ENCODE data around the gene FASN.

FASN gene

GRCh38 chr17:82089723-82090548, 8.1 kb downstream of the FASN start:
- no peak for DNase-seq (ENCODE audit: low read depth in 3 of 3, low spot score in 1 of 3)

GRCh38 chr17:82088838-82089722, 9.0 kb downstream of the FASN start:
- DNase-seq (ENCODE audit: low read depth in 3 of 3, low spot score in 1 of 3): no peak

- DNase-seq (ENCODE audit: low read depth in 3 of 3, low spot score in 1 of 3): no peak
These were observed 9.8 kb downstream of the FASN start for GRCh38 chr17:82087961-82088837.

- DNase-seq (ENCODE audit: low read depth in 3 of 3, low spot score in 1 of 3): no peak
These were observed 10.8 kb downstream of the FASN start for GRCh38 chr17:82086941-82087906.

GRCh38 chr17:82085931-82086764, 11.9 kb downstream of the FASN start:
- DNase-seq (ENCODE audit: low read depth in 3 of 3, low spot score in 1 of 3): no peak

GRCh38 chr17:82085031-82085861, 12.8 kb downstream of the FASN start:
- DNase-seq (ENCODE audit: low read depth in 3 of 3, low spot score in 1 of 3): no peak

- no peak for DNase-seq (ENCODE audit: low read depth in 3 of 3, low spot score in 1 of 3)
These were observed 13.5 kb downstream of the FASN start for GRCh38 chr17:82084373-82085030.

GRCh38 chr17:82083533-82084359, 14.3 kb downstream of the FASN start:
- DNase-seq (ENCODE audit: low read depth in 3 of 3, low spot score in 1 of 3): no peak

GRCh38 chr17:82083009-82083408, 15.0 kb downstream of the FASN start:
- DNase-seq (ENCODE audit: low read depth in 3 of 3, low spot score in 1 of 3): no peak

- DNase-seq (ENCODE audit: low read depth in 3 of 3, low spot score in 1 of 3): no peak
These were observed 15.6 kb downstream of the FASN start for GRCh38 chr17:82082456-82082855.

- DNase-seq (ENCODE audit: low read depth in 3 of 3, low spot score in 1 of 3): no peak
These were observed 16.1 kb downstream of the FASN start for GRCh38 chr17:82081966-82082365.

- DNase-seq (ENCODE audit: low read depth in 3 of 3, low spot score in 1 of 3): no peak
These were observed 16.5 kb downstream of the FASN start for GRCh38 chr17:82081546-82081945.

GRCh38 chr17:82080789-82081464, 17.1 kb downstream of the FASN start:
- DNase-seq (ENCODE audit: low read depth in 3 of 3, low spot score in 1 of 3): no peak

GRCh38 chr17:82080048-82080788, 17.8 kb downstream of the FASN start:
- DNase-seq (ENCODE audit: low read depth in 3 of 3, low spot score in 1 of 3): no peak

GRCh38 chr17:82079001-82079677, 18.9 kb downstream of the FASN start:
- DNase-seq (ENCODE audit: low read depth in 3 of 3, low spot score in 1 of 3): no peak

Measured in stimulated activated CD4-positive, alpha-beta T cell treated with anti-CD3 and anti-CD28 coated beads, TNF-alpha, amount 100 ng/mL, for 1 hour (primary cell).